HTR-8/SVneo (cell line): ENCODE data around the gene RTN4.

ENCODE experiments used
- DNase-seq: peaks from one replicate; pipeline ENCODE4 v3.0.0; 2011; ENCODE audit warnings: low spot score, mixed read lengths; ENCODE audit not compliant: insufficient read length
- FAIRE-seq: peaks from 2 replicates; lab custom pipeline; 2011; peaks lifted over from hg19 to GRCh38; lab: Jason Lieb, UNC

The RTN4 gene

GRCh38 chr2:54957321-54957999, 92.8 kb downstream of the RTN4 start:
- DNase-seq (no peak), FAIRE-seq (no peak)

GRCh38 chr2:54956111-54956627, 94.1 kb downstream of the RTN4 start:
- no peak for FAIRE-seq

GRCh38 chr2:54955358-54956110, 94.7 kb downstream of the RTN4 start:
- FAIRE-seq (no peak), DNase-seq (no peak)

More at GRCh38 chr2:54956111-54956627, 94.1 kb downstream of the RTN4 start:
- DNase-seq: no peak

GRCh38 chr2:54954705-54955357, 95.4 kb downstream of the RTN4 start:
- FAIRE-seq (no peak), DNase-seq (no peak)

- FAIRE-seq (no peak), DNase-seq (no peak)
These were observed 96.1 kb downstream of the RTN4 start for GRCh38 chr2:54954158-54954557.

GRCh38 chr2:54952978-54953456, 97.2 kb downstream of the RTN4 start:
- peak; percentile 45 for DNase-seq

GRCh38 chr2:54952425-54952824, 97.8 kb downstream of the RTN4 start:
- DNase-seq (no peak), FAIRE-seq (no peak)

More at GRCh38 chr2:54952978-54953456, 97.2 kb downstream of the RTN4 start:
- no peak for FAIRE-seq

GRCh38 chr2:54950811-54951210, 99.4 kb downstream of the RTN4 start:
- DNase-seq: no peak
- FAIRE-seq: no peak

- DNase-seq (no peak), FAIRE-seq (no peak)
These were observed 100.8 kb downstream of the RTN4 start for GRCh38 chr2:54949431-54949830.

GRCh38 chr2:54948120-54948519, 102.1 kb downstream of the RTN4 start:
- no peak for FAIRE-seq
- DNase-seq: no peak

- DNase-seq: no peak
- FAIRE-seq: no peak
These were observed 102.6 kb downstream of the RTN4 start for GRCh38 chr2:54947646-54948045.

- no peak for FAIRE-seq
- DNase-seq: no peak
These were observed 103.1 kb downstream of the RTN4 start for GRCh38 chr2:54947136-54947535.

- FAIRE-seq: no peak
- DNase-seq: no peak
These were observed 103.9 kb downstream of the RTN4 start for GRCh38 chr2:54946220-54946805.

GRCh38 chr2:54945391-54946219, 104.6 kb downstream of the RTN4 start:
- DNase-seq (no peak), FAIRE-seq (no peak)

- FAIRE-seq: no peak
- DNase-seq: no peak
These were observed 105.4 kb downstream of the RTN4 start for GRCh38 chr2:54944724-54945326.

GRCh38 chr2:54942373-54942772, 107.9 kb downstream of the RTN4 start:
- DNase-seq: no peak
- FAIRE-seq: no peak

- FAIRE-seq (no peak), DNase-seq (no peak)
These were observed 108.8 kb downstream of the RTN4 start for GRCh38 chr2:54941248-54941984.

GRCh38 chr2:54940723-54941122, 109.5 kb downstream of the RTN4 start:
- FAIRE-seq (no peak), DNase-seq (no peak)
